WTC11 (cell line): Measurements from ENCODE around the gene ENDOV.

ENCODE experiments used
- CREB1 ChIP-seq: sonication (generic); formaldehyde crosslinking; IDR thresholded peaks from 2 replicates; pipeline ENCODE4 v1.8.0; 2023; ENCODE audit warnings: mild to moderate bottlenecking, missing genetic modification reagents
- RELA ChIP-seq: sonication (generic); formaldehyde crosslinking; IDR thresholded peaks from 2 replicates; pipeline ENCODE4 v1.8.1; 2022; ENCODE audit warnings: missing genetic modification reagents, mild to moderate bottlenecking, borderline replicate concordance
- TCF7 ChIP-seq: sonication (generic); formaldehyde crosslinking; IDR thresholded peaks from 2 replicates; pipeline ENCODE4 v1.8.0; 2022; ENCODE audit warnings: mild to moderate bottlenecking, low read depth, missing genetic modification reagents, moderate library complexity
- TF ChIP-seq, protein P1 (sequence below): sonication (generic); formaldehyde crosslinking; IDR thresholded peaks from 2 replicates; pipeline ENCODE4 v1.8.0; 2022; ENCODE audit warnings: mild to moderate bottlenecking, missing genetic modification reagents
- TF ChIP-seq, protein P2 (sequence below): fragments of 200-600 bp; IDR thresholded peaks from 2 replicates; pipeline ENCODE4 v1.8.0; 2022; ENCODE audit warnings: antibody characterized with exemption

DNA sequence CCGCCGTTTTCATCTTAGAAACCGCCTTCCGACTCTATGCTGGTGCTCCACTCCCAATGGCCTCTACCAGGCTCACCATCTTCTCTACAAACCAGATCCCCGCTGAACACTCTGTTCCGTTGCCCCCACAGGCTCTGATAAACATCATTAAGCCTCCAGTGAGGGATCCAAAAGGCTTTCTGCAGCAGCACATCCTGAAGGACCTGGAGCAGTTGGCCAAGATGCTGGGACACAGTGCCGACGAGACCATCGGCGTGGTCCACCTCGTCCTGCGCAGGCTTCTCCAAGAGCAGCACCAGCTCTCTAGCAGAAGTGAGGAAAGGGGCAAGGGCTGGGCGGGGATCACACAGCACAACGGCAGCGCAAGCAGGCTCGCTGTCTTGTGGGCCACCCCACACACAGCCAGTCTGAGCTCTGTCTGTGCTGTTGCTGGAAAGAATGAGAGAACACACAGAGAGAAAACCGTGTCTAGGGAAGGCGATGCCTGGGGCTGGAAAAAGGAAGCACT lies 33.5 kb upstream of the ENDOV start:
- TF ChIP-seq, protein P1, sequence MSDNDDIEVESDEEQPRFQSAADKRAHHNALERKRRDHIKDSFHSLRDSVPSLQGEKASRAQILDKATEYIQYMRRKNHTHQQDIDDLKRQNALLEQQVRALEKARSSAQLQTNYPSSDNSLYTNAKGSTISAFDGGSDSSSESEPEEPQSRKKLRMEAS (CRISPR knock-in tag), result no peak
- TF ChIP-seq, protein P2, sequence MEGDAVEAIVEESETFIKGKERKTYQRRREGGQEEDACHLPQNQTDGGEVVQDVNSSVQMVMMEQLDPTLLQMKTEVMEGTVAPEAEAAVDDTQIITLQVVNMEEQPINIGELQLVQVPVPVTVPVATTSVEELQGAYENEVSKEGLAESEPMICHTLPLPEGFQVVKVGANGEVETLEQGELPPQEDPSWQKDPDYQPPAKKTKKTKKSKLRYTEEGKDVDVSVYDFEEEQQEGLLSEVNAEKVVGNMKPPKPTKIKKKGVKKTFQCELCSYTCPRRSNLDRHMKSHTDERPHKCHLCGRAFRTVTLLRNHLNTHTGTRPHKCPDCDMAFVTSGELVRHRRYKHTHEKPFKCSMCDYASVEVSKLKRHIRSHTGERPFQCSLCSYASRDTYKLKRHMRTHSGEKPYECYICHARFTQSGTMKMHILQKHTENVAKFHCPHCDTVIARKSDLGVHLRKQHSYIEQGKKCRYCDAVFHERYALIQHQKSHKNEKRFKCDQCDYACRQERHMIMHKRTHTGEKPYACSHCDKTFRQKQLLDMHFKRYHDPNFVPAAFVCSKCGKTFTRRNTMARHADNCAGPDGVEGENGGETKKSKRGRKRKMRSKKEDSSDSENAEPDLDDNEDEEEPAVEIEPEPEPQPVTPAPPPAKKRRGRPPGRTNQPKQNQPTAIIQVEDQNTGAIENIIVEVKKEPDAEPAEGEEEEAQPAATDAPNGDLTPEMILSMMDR, result no peak
- no peak for TF ChIP-seq TCF7 (CRISPR knock-in tag)
- TF ChIP-seq CREB1 (CRISPR knock-in tag), result no peak
- TF ChIP-seq RELA (CRISPR knock-in tag), result no peak
